ENCODE data around the gene POPDC3. TPM values are rescaled to one million over a fixed set of nuclear protein-coding genes. Genes with fewer than 3 reads are reported as not detected.

The POPDC3 gene
- total RNA-seq, 4 donors from 2014 or later: not detected

DNA sequence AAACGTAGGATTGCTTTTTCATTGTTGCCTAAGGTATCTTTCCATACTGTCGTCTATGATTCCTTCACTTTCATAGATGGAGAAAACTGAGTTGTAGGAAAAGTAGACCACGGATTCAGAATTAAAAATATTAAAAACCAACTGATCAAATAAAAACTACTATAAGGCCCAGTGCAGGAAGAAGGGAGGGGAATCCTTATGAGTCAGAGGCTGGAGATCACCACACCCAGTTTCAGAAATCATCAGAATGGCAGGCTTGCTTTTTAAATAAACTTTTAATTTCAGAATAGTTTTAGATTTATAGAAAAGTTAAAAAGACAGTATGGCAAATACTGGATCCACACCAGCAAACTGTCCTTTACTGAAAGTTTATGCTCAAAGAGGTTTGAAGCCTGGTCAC lies 32.0 kb upstream of the POPDC3 start:
- no peak for TF ChIP-seq POLR2A (IDR thresholded peaks at IDR 0.05)
- TF ChIP-seq, protein P1, sequence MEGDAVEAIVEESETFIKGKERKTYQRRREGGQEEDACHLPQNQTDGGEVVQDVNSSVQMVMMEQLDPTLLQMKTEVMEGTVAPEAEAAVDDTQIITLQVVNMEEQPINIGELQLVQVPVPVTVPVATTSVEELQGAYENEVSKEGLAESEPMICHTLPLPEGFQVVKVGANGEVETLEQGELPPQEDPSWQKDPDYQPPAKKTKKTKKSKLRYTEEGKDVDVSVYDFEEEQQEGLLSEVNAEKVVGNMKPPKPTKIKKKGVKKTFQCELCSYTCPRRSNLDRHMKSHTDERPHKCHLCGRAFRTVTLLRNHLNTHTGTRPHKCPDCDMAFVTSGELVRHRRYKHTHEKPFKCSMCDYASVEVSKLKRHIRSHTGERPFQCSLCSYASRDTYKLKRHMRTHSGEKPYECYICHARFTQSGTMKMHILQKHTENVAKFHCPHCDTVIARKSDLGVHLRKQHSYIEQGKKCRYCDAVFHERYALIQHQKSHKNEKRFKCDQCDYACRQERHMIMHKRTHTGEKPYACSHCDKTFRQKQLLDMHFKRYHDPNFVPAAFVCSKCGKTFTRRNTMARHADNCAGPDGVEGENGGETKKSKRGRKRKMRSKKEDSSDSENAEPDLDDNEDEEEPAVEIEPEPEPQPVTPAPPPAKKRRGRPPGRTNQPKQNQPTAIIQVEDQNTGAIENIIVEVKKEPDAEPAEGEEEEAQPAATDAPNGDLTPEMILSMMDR (IDR thresholded peaks at IDR 0.05): no peak
- no peak for DNase-seq
- no peaks in the 10 kb centered on the region for H3K27me3 ChIP-seq
- no peaks in the 10 kb centered on the region for H3K4me1 ChIP-seq
- H3K27ac ChIP-seq: no peak overlapping the region
- no peak overlapping the region for H3K4me3 ChIP-seq
- H3K9me3 ChIP-seq: no peaks in the 10 kb centered on the region
- H3K36me3 ChIP-seq: no peaks in the 10 kb centered on the region

DNA sequence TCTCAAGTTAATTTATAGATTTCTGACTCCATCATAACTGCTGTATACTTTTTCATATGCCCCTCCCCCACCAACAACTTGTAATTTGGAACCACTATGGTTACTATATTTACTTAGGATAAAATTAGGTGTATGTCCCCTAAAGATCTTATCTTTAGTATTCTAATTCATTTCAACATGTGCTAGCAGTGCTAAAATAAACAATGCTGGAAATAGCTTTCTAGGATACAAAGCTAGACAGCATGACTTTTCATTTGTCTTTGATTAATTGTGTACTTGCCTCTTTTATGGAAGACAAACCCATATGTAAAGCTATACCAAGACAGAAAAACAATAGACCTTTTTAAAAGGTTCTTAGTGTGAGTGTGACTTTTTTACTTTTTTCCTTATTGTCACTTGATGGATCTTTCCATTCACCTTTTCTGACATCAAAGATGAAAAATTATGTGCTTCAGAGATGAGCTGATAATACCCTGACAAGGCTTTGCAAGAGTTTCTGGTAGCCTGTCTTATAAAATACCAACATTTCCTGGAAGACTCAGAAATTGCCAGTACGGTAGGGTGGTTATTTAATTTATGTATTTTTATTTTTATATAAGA lies 31.2 kb upstream of the POPDC3 start:
- Histone ChIP-seq H3K27me3 (no peaks in the 10 kb centered on the region), H3K4me3 (no peak overlapping the region), H3K27ac (no peak overlapping the region), H3K36me3 (no peaks in the 10 kb centered on the region), H3K9me3 (no peaks in the 10 kb centered on the region), H3K4me1 (no peaks in the 10 kb centered on the region)
- DNase-seq: no peak
- TF ChIP-seq, protein P1 (IDR thresholded peaks at IDR 0.05): no peak
- no peak for TF ChIP-seq POLR2A (IDR thresholded peaks at IDR 0.05)

GRCh38 chr6:105209950-105210706 lies 30.3 kb upstream of the POPDC3 start:
- Histone ChIP-seq H3K36me3 (no peaks in the 10 kb centered on the region), H3K9me3 (no peaks in the 10 kb centered on the region), H3K27me3 (no peaks in the 10 kb centered on the region), H3K4me1 (no peaks in the 10 kb centered on the region), H3K27ac (no peak overlapping the region), H3K4me3 (no peak overlapping the region)
- DNase-seq: no peak
- no peak for TF ChIP-seq POLR2A (IDR thresholded peaks at IDR 0.05)
- TF ChIP-seq, protein P1 (IDR thresholded peaks at IDR 0.05): no peak

GRCh38 chr6:105207524-105208269 lies 27.9 kb upstream of the POPDC3 start:
- H3K9me3 ChIP-seq: no peaks in the 10 kb centered on the region
- H3K36me3 ChIP-seq: no peaks in the 10 kb centered on the region
- no peak overlapping the region for H3K4me3 ChIP-seq
- TF ChIP-seq POLR2A (IDR thresholded peaks at IDR 0.05): no peak
- TF ChIP-seq, protein P1 (IDR thresholded peaks at IDR 0.05): no peak
- no peaks in the 10 kb centered on the region for H3K4me1 ChIP-seq
- H3K27ac ChIP-seq: no peak overlapping the region
- no peak for DNase-seq
- no peaks in the 10 kb centered on the region for H3K27me3 ChIP-seq

GRCh38 chr6:105204768-105205167 lies 25.0 kb upstream of the POPDC3 start:
- Histone ChIP-seq H3K27ac (no peak overlapping the region), H3K4me3 (no peak overlapping the region), H3K36me3 (no peaks in the 10 kb centered on the region), H3K27me3 (no peaks in the 10 kb centered on the region), H3K4me1 (no peaks in the 10 kb centered on the region), H3K9me3 (no peaks in the 10 kb centered on the region)
- no peak for TF ChIP-seq POLR2A (IDR thresholded peaks at IDR 0.05)
- TF ChIP-seq, protein P1 (IDR thresholded peaks at IDR 0.05): no peak
- no peak for DNase-seq
